ENCODE results near the gene TMCC3.

Gene TMCC3

GRCh38 chr12:94532490-94533422 lies 117.6 kb downstream of the TMCC3 start:
- DNase-seq (ENCODE audit: low read depth): peak; percentile 61

DNA sequence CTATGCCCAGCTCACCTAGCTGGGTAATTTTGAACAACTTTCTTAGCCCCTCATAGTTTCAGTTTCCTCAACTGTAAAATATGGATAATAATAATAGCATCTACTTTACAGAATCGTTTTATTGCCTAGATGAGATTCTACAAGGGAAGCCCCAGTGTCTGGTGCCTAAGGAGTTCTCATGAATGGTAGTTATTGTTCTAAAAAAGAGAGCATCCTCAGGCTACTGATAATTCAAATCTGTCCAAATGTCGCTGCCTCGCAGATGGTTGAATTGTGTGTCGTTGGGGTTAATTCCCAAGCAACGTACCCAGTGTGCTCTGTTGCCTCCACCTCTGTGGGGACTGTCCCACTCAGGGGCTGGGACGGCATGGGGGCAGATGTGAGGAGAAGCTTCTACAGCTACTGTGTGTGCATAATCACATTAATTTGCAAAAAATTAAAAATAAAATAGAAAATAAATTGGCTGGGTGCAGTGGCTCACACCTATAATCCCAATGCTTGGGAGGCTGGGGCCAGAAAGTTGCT lies 119.1 kb downstream of the TMCC3 start:
- no peak for DNase-seq (ENCODE audit: low read depth)

GRCh38 chr12:94525951-94526350 lies 124.4 kb downstream of the TMCC3 start:
- DNase-seq (ENCODE audit: low read depth): no peak
